Measurements from ENCODE around the gene C14orf119. TPM values are rescaled to one million over a fixed set of nuclear protein-coding genes. Genes with fewer than 3 reads are reported as not detected.

The C14orf119 gene
- total RNA-seq, 8 experiments from 2014 or later, result 13.4 to 113 (median 35.1) TPM

DNA sequence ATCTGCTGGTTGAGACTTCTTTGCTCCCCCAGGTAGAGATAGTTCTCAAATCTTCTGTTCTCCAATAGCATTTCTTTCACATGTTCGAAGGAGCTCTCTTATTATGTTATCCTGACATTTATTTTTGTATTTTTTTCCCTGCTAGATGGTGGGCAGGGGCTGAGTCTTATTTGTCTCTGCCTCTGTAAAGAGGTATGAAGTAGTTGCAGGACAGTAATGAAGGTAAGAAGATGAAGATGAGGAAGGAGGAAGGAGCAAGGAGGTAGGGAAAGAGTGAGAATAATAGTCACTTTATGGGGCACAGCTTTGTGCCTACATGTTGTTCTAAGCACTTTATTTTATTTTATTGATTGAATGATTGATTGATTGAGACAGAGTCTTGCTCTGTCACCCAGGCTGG is 14.5 kb downstream of the C14orf119 start:
- in situ Hi-C loops (cut with MboI; ENCODE audit: low pct_unique_long_range_greater_than_20kb in 2 of 9, low sequenced_read_pairs in 9 of 9, unreplicated experiment in 9 of 9), result no loop called here
- H3K4me3 ChIP-seq, result no peak overlapping the region
- WGBS, 10 experiments, result 31 to 100% (median 83%) methylated on average over 1 of the region's 1 CpG; no CpG with 5 or more reads in 1 of the 10 experiments
- no peak overlapping the region for H3K27ac ChIP-seq
- ATAC-seq (replicated peaks in 6 of 8), result no peak
- H3K4me1 ChIP-seq (replicated peaks in 1 of 2), result peaks cover 10 to 17% of the 10 kb centered on the region in 2 donors

- WGBS, 10 experiments, result 39 to 100% (median 59%) methylated on average over 1 to 5 of the region's 5 CpGs
- no peak overlapping the region for H3K4me3 ChIP-seq
- H3K27ac ChIP-seq, result no peak overlapping the region
- in situ Hi-C loops (cut with MboI; ENCODE audit: low pct_unique_long_range_greater_than_20kb in 2 of 9, low sequenced_read_pairs in 9 of 9, unreplicated experiment in 9 of 9), result no loop called here
- peaks cover 10 to 17% of the 10 kb centered on the region in 2 donors for H3K4me1 ChIP-seq (replicated peaks in 1 of 2)
- ATAC-seq (replicated peaks in 6 of 8), result no peak
Measured at GRCh38 chr14:23110579-23111365, 15.5 kb downstream of the C14orf119 start.

DNA sequence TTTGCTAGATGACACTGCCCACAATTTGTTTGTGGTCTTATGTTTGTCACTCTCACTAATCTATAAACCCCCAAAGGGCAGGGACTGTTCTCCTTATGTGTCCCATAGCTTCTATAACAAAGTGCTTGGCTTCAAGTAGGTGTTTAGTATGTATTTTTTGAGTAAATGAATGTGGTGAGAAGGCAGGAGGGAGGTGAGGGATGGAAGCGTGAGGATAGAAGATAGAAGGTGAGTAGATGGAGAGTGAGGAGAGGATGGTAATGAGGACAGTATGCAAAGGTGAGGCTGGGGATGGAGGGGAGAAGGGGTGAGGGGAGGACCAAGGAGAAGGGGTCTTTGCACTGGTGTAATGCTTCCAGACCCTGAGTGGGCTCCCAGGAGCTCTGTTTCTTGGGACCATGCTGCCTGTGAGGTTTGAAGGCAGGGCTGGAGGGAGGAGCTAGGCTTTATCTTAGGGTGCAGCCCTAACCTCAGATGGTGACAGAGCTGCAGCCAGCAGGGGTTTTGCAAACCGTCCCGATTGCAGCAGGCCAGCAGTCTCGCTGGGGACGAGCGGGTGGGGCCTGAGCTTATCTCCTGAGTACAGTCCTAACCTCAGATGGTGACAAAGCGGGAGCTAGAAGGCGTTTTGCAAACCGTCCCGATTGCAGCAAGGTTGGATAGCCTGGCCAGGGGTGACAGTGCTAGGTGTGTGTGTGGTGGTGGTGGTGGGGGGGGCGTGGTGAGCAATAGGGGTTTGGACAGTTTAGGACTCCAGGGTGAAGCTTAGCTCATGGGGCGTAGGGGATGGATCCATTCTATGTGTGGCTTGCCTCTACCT is 17.3 kb downstream of the C14orf119 start:
- peak in 3 of 8 experiments; percentile 1 to 15 (median 11) for ATAC-seq (replicated peaks in 6 of 8)
- H3K27ac ChIP-seq, result no peak overlapping the region
- in situ Hi-C loops (cut with MboI; ENCODE audit: low pct_unique_long_range_greater_than_20kb in 2 of 9, low sequenced_read_pairs in 9 of 9, unreplicated experiment in 9 of 9), result no loop called here
- peaks cover 10 to 17% of the 10 kb centered on the region in 2 donors for H3K4me1 ChIP-seq (replicated peaks in 1 of 2)
- H3K4me3 ChIP-seq, result no peak overlapping the region
- WGBS, 10 experiments, result 63 to 83% (median 78%) methylated on average over 1 to 5 of the region's 12 CpGs; no CpG with 5 or more reads in 4 of the 10 experiments

DNA sequence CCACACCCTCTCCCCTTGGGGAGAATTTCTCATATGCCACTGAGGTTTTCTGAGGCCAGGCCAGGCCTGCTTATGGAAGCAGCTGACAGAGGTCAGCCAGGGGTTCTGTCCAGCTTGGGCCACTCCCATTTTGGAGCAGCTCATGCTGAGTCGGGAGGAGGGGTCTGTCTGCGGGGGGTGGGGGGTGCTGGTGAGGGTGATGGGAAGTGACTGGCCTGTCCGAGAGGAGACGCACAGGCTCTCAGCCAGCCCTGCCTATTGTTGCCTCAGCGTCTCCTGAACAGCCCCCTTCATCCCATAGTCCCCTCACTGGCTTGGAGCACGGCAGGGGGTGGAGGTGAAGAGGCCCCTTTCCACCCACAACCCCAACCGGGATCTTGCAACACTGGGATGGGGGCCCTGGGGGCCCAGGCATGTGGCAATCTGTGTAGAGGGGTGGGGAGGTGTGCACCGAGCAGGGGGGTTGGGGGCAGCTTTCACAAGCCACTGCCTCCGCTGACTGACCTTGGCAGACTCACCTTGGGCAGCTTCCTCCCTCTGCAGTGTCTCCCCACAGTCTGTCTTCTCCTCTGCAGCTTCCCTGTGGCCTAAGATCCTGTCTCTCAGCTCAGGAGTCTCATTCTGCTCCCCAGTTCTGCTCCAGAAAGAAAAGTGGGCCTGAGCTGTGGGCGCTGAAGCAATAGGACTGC is 18.3 kb downstream of the C14orf119 start:
- no peak overlapping the region for H3K4me3 ChIP-seq
- 0 to 100% (median 80%) methylated on average over 1 to 2 of the region's 10 CpGs; no CpG with 5 or more reads in 6 of the 10 experiments for WGBS, 10 experiments
- peak overlapping the region in 1 of 2 donors; percentile 60 for H3K27ac ChIP-seq
- peak in 7 of 8 experiments; percentile 15 to 77 (median 59) for ATAC-seq (replicated peaks in 6 of 8)
- in situ Hi-C loops (cut with MboI; ENCODE audit: low pct_unique_long_range_greater_than_20kb in 2 of 9, low sequenced_read_pairs in 9 of 9, unreplicated experiment in 9 of 9), result no loop called here
- peaks cover 10 to 17% of the 10 kb centered on the region in 2 donors for H3K4me1 ChIP-seq (replicated peaks in 1 of 2)

- peaks cover 10 to 17% of the 10 kb centered on the region in 2 donors for H3K4me1 ChIP-seq (replicated peaks in 1 of 2)
- H3K4me3 ChIP-seq, result no peak overlapping the region
- in situ Hi-C loops (cut with MboI; ENCODE audit: low pct_unique_long_range_greater_than_20kb in 2 of 9, low sequenced_read_pairs in 9 of 9, unreplicated experiment in 9 of 9), result no loop called here
- WGBS, 10 experiments, result 40 to 100% (median 80%) methylated on average over 1 to 5 of the region's 5 CpGs; no CpG with 5 or more reads in 4 of the 10 experiments
- ATAC-seq (replicated peaks in 6 of 8), result no peak
- H3K27ac ChIP-seq, result peak overlapping the region in 1 of 2 donors; percentile 60
Measured at GRCh38 chr14:23114120-23114458, 18.8 kb downstream of the C14orf119 start.

DNA sequence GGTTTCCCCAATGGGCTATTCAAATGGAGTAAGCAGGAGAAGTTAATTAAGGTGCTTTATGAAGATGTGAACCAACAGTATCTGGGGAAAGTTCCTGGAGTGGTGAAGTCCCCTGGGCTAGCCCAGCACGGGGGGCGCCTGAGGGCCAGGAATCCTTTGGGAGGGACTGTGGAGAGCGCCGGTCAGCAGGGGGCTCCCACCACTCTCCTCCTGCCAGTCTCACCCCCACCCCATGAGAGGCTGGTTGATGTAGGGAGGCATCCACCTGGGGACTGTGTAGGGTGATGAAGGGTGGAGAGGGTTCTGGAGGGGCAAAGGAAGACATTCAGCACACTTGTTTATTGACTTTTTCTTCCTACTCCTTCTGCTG is 19.3 kb downstream of the C14orf119 start:
- WGBS, 10 experiments, result 0 to 85% (median 54%) methylated on average over 2 to 4 of the region's 4 CpGs; no CpG with 5 or more reads in 6 of the 10 experiments
- Histone ChIP-seq H3K27ac (no peak overlapping the region), H3K4me3 (no peak overlapping the region), H3K4me1 (replicated peaks in 1 of 2) (peaks cover 10 to 17% of the 10 kb centered on the region in 2 donors)
- no peak for ATAC-seq (replicated peaks in 6 of 8)
- in situ Hi-C loops (cut with MboI; ENCODE audit: low pct_unique_long_range_greater_than_20kb in 2 of 9, low sequenced_read_pairs in 9 of 9, unreplicated experiment in 9 of 9), result no loop called here

- in situ Hi-C loops (cut with MboI; ENCODE audit: low pct_unique_long_range_greater_than_20kb in 2 of 9, low sequenced_read_pairs in 9 of 9, unreplicated experiment in 9 of 9), result no loop called here
- Histone ChIP-seq H3K4me3 (no peak overlapping the region), H3K27ac (no peak overlapping the region), H3K4me1 (replicated peaks in 1 of 2) (peaks cover 10 to 17% of the 10 kb centered on the region in 2 donors)
- peak in 4 of 8 experiments; percentile 36 to 84 (median 80) for ATAC-seq (replicated peaks in 6 of 8)
- WGBS, 10 experiments, result 0 to 100% (median 72%) methylated on average over 1 to 4 of the region's 10 CpGs; no CpG with 5 or more reads in 4 of the 10 experiments
Measured at GRCh38 chr14:23115039-23115731, 19.9 kb downstream of the C14orf119 start.

DNA sequence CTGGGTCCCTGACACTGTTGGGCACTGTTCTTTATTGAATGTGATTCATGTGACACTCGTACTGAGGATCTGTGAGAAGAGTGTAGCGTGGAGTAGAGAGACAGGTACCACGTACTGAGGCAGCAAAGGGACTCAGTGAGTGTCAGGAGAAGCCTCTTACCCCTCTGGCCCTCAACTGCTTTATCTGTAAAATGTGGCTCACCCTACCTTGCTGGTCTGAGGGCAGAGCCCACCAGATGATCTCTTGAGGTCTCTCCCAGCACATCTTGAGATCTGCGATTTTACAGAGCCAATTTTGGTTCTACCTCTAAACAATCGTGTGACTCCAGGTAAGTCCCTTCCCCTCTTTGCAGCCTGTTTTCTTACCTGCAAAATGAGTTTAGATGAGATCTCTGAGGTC is 20.6 kb downstream of the C14orf119 start:
- WGBS, 10 experiments, result 50 to 92% (median 73%) methylated on average over 1 to 3 of the region's 5 CpGs; no CpG with 5 or more reads in 2 of the 10 experiments
- Histone ChIP-seq H3K4me1 (replicated peaks in 1 of 2) (peaks cover 10 to 17% of the 10 kb centered on the region in 2 donors), H3K4me3 (no peak overlapping the region), H3K27ac (no peak overlapping the region)
- in situ Hi-C loops (cut with MboI; ENCODE audit: low pct_unique_long_range_greater_than_20kb in 2 of 9, low sequenced_read_pairs in 9 of 9, unreplicated experiment in 9 of 9), result no loop called here
- no peak for ATAC-seq (replicated peaks in 6 of 8)

- no peak for ATAC-seq (replicated peaks in 6 of 8)
- WGBS, 10 experiments, result 40 to 100% (median 80%) methylated on average over 1 to 9 of the region's 32 CpGs; no CpG with 5 or more reads in 4 of the 10 experiments
- in situ Hi-C loops (cut with MboI; ENCODE audit: low pct_unique_long_range_greater_than_20kb in 2 of 9, low sequenced_read_pairs in 9 of 9, unreplicated experiment in 9 of 9), result no loop called here
- Histone ChIP-seq H3K4me3 (no peak overlapping the region), H3K4me1 (replicated peaks in 1 of 2) (peaks cover 18 to 22% of the 10 kb centered on the region in 2 donors), H3K27ac (no peak overlapping the region)
Measured at GRCh38 chr14:23117371-23118020, 22.2 kb downstream of the C14orf119 start.

DNA sequence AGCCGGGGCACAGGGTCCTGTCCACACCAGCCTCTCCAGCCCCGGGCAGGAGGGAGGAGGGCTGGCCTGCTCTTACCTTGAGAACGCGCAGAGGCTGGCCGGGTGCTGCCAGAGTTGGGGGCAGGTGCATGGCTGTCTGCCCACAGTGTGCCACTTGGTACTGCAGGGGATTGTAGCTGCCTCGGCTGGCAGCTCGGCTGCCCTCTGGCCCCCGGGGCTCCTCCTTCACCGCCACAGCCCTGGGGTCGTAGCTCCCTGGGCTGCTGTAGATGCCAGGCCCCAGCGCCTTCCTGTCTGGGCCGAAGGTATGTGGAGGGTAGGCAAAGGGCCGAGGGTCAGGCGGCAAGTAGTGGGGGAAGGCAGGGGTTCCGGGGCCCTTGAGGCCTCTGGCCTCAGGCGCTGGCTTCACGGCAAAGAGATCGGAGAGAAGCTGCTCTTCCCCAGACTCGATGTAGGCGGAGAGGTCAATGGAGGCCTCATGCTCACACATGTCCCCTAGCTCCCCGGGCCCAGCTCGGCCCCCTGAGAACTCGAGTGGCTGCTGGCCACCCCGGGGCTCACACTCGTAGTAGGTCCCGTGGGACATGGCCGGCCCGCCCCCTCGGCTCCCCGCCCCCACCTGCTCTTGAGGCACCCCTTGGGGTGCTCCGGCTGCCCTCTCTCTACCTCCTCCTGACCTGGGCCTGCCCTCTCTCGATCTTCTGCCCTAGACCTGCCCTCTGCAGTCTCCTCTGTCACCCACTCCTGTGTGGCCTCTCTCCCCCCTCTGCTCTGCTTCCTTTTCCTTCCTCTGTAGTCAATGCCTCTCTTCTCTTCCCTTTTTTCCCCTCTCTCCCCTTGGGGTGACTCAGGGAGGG is 23.4 kb downstream of the C14orf119 start, which contains the start of gene CEBPE:
TSS of gene CEBPE (minus strand) at position 750 of the 857 bp plus-strand sequence. CDS start at position 586, 164 bp downstream.
- Histone ChIP-seq H3K27ac (no peak within 1 kb of the TSS), H3K4me1 (replicated peaks in 1 of 2) (peaks cover 13 to 15% of the 10 kb centered on the region in 2 donors), H3K4me3 (no peak within 1 kb of the TSS)
- 40 to 93% (median 50%) methylated on average over 1 to 3 of the region's 32 CpGs; no CpG with 5 or more reads in 7 of the 10 experiments for WGBS, 10 experiments
- in situ Hi-C loops (cut with MboI; ENCODE audit: low pct_unique_long_range_greater_than_20kb in 2 of 9, low sequenced_read_pairs in 9 of 9, unreplicated experiment in 9 of 9), result no loop called here
- no peak for ATAC-seq (replicated peaks in 6 of 8)
